Suprapubic skin (tissue), 4 donors: ENCODE data around the gene CD79B. TPM values are rescaled to one million over a fixed set of nuclear protein-coding genes. Genes with fewer than 3 reads are reported as not detected.

Source experiments
- DNase-seq, 2 donors: peaks; one replicate each; pipeline ENCODE4 v3.0.0-alpha.2; 2019; ENCODE audit warnings: low spot score in 2 of 2
- H3K27ac ChIP-seq: fragments of 200-600 bp; sonication (generic); one replicate; pipeline ENCODE4 v1.5.1; 2019
- H3K27me3 ChIP-seq: fragments of 200-600 bp; sonication (generic); one replicate; pipeline ENCODE4 v1.5.1; 2019
- H3K36me3 ChIP-seq: fragments of 200-600 bp; sonication (generic); one replicate; pipeline ENCODE4 v1.5.1; 2019
- H3K4me1 ChIP-seq: fragments of 200-600 bp; sonication (generic); one replicate; pipeline ENCODE4 v1.5.1; 2019
- H3K4me3 ChIP-seq: fragments of 200-600 bp; sonication (generic); one replicate; pipeline ENCODE4 v1.5.1; 2019; ENCODE audit warnings: mild to moderate bottlenecking
- H3K9me3 ChIP-seq: fragments of 200-600 bp; sonication (generic); one replicate; pipeline ENCODE4 v1.5.1; 2019
- CTCF ChIP-seq, 2 donors: fragments of 200-600 bp in 1 of 2; fragments of 450-650 bp in 1 of 2; sonication (generic) in 1 of 2; IDR thresholded peaks; one replicate each; pipeline ENCODE4 v1.5.1; 2016 to 2019; ENCODE audit warnings: antibody characterized with exemption in 2 of 2, mild to moderate bottlenecking in 1 of 2, moderate library complexity in 1 of 2
- EP300 ChIP-seq: sonication (generic); formaldehyde crosslinking; IDR thresholded peaks from one replicate; pipeline ENCODE4 v1.6.1; 2017; ENCODE audit warnings: antibody characterized with exemption
- POLR2A ChIP-seq, 2 donors: fragments of 450-650 bp; IDR thresholded peaks; one replicate each; pipeline ENCODE4 v1.6.1; 2017; ENCODE audit warnings: antibody characterized with exemption in 2 of 2, mild to moderate bottlenecking in 2 of 2, moderate library complexity in 2 of 2
- POLR2AphosphoS5 ChIP-seq, 3 donors: sonication (generic); formaldehyde crosslinking; IDR thresholded peaks; one replicate each; pipeline ENCODE4 v1.6.1; 2017; ENCODE audit warnings: antibody characterized with exemption in 3 of 3
- WGBS: methylation state at CpG from one replicate; pipeline ENCODE4 v1.1.5; 2018; 5-methylcytosine and 5-hydroxymethylcytosine counted together
- total RNA-seq, 4 donors: library from RNA; depleted of rRNA; stranded (reverse); fragments of >200 nt; gene quantifications; one replicate each; pipeline ENCODE4 v1.1.0, GENCODE V29; 2016

CD79B gene
- total RNA-seq, 4 donors from 2014 or later, result 1.5 to 7.9 (median 2.2) TPM

GRCh38 chr17:63942309-63942985, 10.3 kb upstream of the CD79B start:
- TF ChIP-seq POLR2A (IDR thresholded peaks at IDR 0.05), result no peak
- no peaks in the 10 kb centered on the region for H3K36me3 ChIP-seq
- peaks cover 5% of the 10 kb centered on the region for H3K4me1 ChIP-seq
- H3K9me3 ChIP-seq, result no peaks in the 10 kb centered on the region
- H3K27me3 ChIP-seq, result no peaks in the 10 kb centered on the region
- no peak for DNase-seq
- no peak overlapping the region for H3K27ac ChIP-seq
- 93% methylated on average over 20 of the region's 21 CpGs for WGBS
- no peak overlapping the region for H3K4me3 ChIP-seq

- H3K36me3 ChIP-seq, result no peaks in the 10 kb centered on the region
- WGBS, result 92% methylated on average over 23 of the region's 23 CpGs
- H3K4me3 ChIP-seq, result no peak overlapping the region
- H3K4me1 ChIP-seq, result peaks cover 5% of the 10 kb centered on the region
- H3K27ac ChIP-seq, result no peak overlapping the region
- no peaks in the 10 kb centered on the region for H3K9me3 ChIP-seq
- TF ChIP-seq POLR2AphosphoS5 (IDR thresholded peaks at IDR 0.05), result no peak
- no peak for TF ChIP-seq CTCF (IDR thresholded peaks at IDR 0.05)
- TF ChIP-seq POLR2A (IDR thresholded peaks at IDR 0.05), result no peak
- DNase-seq, result no peak
- H3K27me3 ChIP-seq, result no peaks in the 10 kb centered on the region
Measured at GRCh38 chr17:63941751-63942150, 9.6 kb upstream of the CD79B start.

- TF ChIP-seq EP300 (no peak), POLR2A (IDR thresholded peaks at IDR 0.05) (no peak), CTCF (IDR thresholded peaks at IDR 0.05) (no peak)
- no peaks in the 10 kb centered on the region for H3K36me3 ChIP-seq
- H3K27me3 ChIP-seq, result no peaks in the 10 kb centered on the region
- no peak overlapping the region for H3K4me3 ChIP-seq
- no peak overlapping the region for H3K27ac ChIP-seq
- no peaks in the 10 kb centered on the region for H3K9me3 ChIP-seq
- H3K4me1 ChIP-seq, result no peaks in the 10 kb centered on the region
- DNase-seq, result no peak
- 93% methylated on average over 11 of the region's 12 CpGs for WGBS
Measured at GRCh38 chr17:63941162-63941561, 9.0 kb upstream of the CD79B start.

GRCh38 chr17:63940584-63940983, 8.5 kb upstream of the CD79B start:
- TF ChIP-seq POLR2AphosphoS5 (IDR thresholded peaks at IDR 0.05) (no peak), EP300 (no peak), POLR2A (IDR thresholded peaks at IDR 0.05) (no peak), CTCF (IDR thresholded peaks at IDR 0.05) (no peak)
- Histone ChIP-seq H3K36me3 (no peaks in the 10 kb centered on the region), H3K27ac (no peak overlapping the region), H3K9me3 (no peaks in the 10 kb centered on the region), H3K4me1 (no peaks in the 10 kb centered on the region), H3K27me3 (no peaks in the 10 kb centered on the region), H3K4me3 (no peak overlapping the region)
- DNase-seq, result no peak
- WGBS, result 100% methylated on average over 6 of the region's 14 CpGs

GRCh38 chr17:63939884-63940283, 7.8 kb upstream of the CD79B start:
- Histone ChIP-seq H3K27ac (no peak overlapping the region), H3K4me1 (no peaks in the 10 kb centered on the region), H3K9me3 (no peaks in the 10 kb centered on the region), H3K4me3 (no peak overlapping the region), H3K27me3 (no peaks in the 10 kb centered on the region), H3K36me3 (no peaks in the 10 kb centered on the region)
- TF ChIP-seq CTCF (IDR thresholded peaks at IDR 0.05) (no peak), EP300 (no peak), POLR2AphosphoS5 (IDR thresholded peaks at IDR 0.05) (no peak), POLR2A (IDR thresholded peaks at IDR 0.05) (no peak)
- DNase-seq, result no peak
- 80% methylated on average over 6 of the region's 6 CpGs for WGBS

- no peak for DNase-seq
- no peaks in the 10 kb centered on the region for H3K36me3 ChIP-seq
- H3K9me3 ChIP-seq, result no peaks in the 10 kb centered on the region
- H3K4me3 ChIP-seq, result no peak overlapping the region
- TF ChIP-seq EP300, result no peak
- no peak for TF ChIP-seq CTCF (IDR thresholded peaks at IDR 0.05)
- TF ChIP-seq POLR2A (IDR thresholded peaks at IDR 0.05), result no peak
- TF ChIP-seq POLR2AphosphoS5 (IDR thresholded peaks at IDR 0.05), result no peak
- no peaks in the 10 kb centered on the region for H3K27me3 ChIP-seq
- no peak overlapping the region for H3K27ac ChIP-seq
- 92% methylated on average over 9 of the region's 9 CpGs for WGBS
- H3K4me1 ChIP-seq, result no peaks in the 10 kb centered on the region
Measured at GRCh38 chr17:63939401-63939800, 7.3 kb upstream of the CD79B start.
